SIG-M5 treated with dmso at 0.1 percent for 504 hours (cell line): Measurements from ENCODE around the gene KRTAP9-7.

Source experiments
- DNase-seq: peaks from one replicate; lab custom pipeline; 2025; ENCODE audit not compliant: unreplicated experiment; lab: John Stamatoyannopoulos, UW

KRTAP9-7 gene

GRCh38 chr17:41318231-41318630, 42.7 kb downstream of the KRTAP9-7 start:
- DNase-seq = no peak

GRCh38 chr17:41322094-41322902, 46.8 kb downstream of the KRTAP9-7 start:
- DNase-seq = peak; percentile 47

- DNase-seq = no peak
Observed at GRCh38 chr17:41322903-41323895, 47.7 kb downstream of the KRTAP9-7 start.

GRCh38 chr17:41324180-41325075, 48.9 kb downstream of the KRTAP9-7 start:
- no peak for DNase-seq

- DNase-seq = no peak
Observed at GRCh38 chr17:41325126-41325525, 49.6 kb downstream of the KRTAP9-7 start.

GRCh38 chr17:41325611-41326010, 50.1 kb downstream of the KRTAP9-7 start:
- DNase-seq = no peak
